A673 (cell line): ENCODE results near the gene MTHFR. TPM values are rescaled to one million over a fixed set of nuclear protein-coding genes. Genes with fewer than 3 reads are reported as not detected.

Source experiments
- BruUV-seq: library from RNA; stranded (reverse); fragments of 400-500 nt; replicated peaks from 2 replicates; lab custom pipeline; 2021; lab: Mats Ljungman, UMichigan
- CTCF ChIA-PET: fragments of 300-600 bp; sonication (Branson Sonifier 250); formaldehyde crosslinking; loops from one replicate; lab custom pipeline; 2022; ENCODE audit warnings: antibody characterized with exemption; lab: Charles Lee
- POLR2A ChIA-PET: fragments of 300-600 bp; sonication (Branson Sonifier 250); formaldehyde crosslinking; loops from one replicate; lab custom pipeline; 2022; ENCODE audit warnings: antibody characterized with exemption; ENCODE audit not compliant: low non-redundant PET; lab: Charles Lee
- DNase-seq: peaks from one replicate; pipeline ENCODE4 v3.0.0-alpha.2; 2015; ENCODE audit warnings: low spot score
- H3K27ac ChIP-seq: fragments of 200-600 bp; sonication (generic); 2 replicates; pipeline ENCODE4 v1.5.1; 2016; ENCODE audit warnings: mixed run types, low read depth, mild to moderate bottlenecking, mixed read lengths, antibody characterized with exemption, low read length; ENCODE audit not compliant: poor library complexity, severe bottlenecking
- H3K27me3 ChIP-seq: fragments of 200-600 bp; sonication (generic); replicated peaks from 2 replicates; pipeline ENCODE4 v1.6.1; 2017; ENCODE audit warnings: mixed run types, low read depth, mild to moderate bottlenecking, mixed read lengths, antibody characterized with exemption, low read length; ENCODE audit not compliant: insufficient read depth, poor library complexity
- H3K36me3 ChIP-seq: fragments of 200-600 bp; sonication (generic); 2 replicates; pipeline ENCODE4 v1.6.1; 2016; ENCODE audit warnings: mixed run types, mild to moderate bottlenecking, mixed read lengths, antibody characterized with exemption, low read length; ENCODE audit not compliant: insufficient read depth, poor library complexity, severe bottlenecking
- H3K4me1 ChIP-seq: fragments of 200-600 bp; sonication (generic); 2 replicates; pipeline ENCODE4 v1.6.1; 2017; ENCODE audit warnings: mixed run types, mild to moderate bottlenecking, mixed read lengths, antibody characterized with exemption, low read length; ENCODE audit not compliant: insufficient read depth, poor library complexity, severe bottlenecking
- H3K4me3 ChIP-seq: fragments of 200-600 bp; sonication (generic); 2 replicates; pipeline ENCODE4 v1.5.1; 2016; ENCODE audit warnings: low read depth, mixed run types, mild to moderate bottlenecking, mixed read lengths, low read length; ENCODE audit not compliant: poor library complexity, severe bottlenecking
- H3K9me3 ChIP-seq: fragments of 200-600 bp; sonication (generic); 2 replicates; pipeline ENCODE4 v1.6.1; 2016; ENCODE audit warnings: mixed run types, low read depth, mild to moderate bottlenecking, mixed read lengths, antibody characterized with exemption, low read length; ENCODE audit not compliant: poor library complexity, severe bottlenecking
- EZH2 ChIP-seq: fragments of 200-600 bp; sonication (generic); IDR thresholded peaks from 2 replicates; pipeline ENCODE4 v1.6.1; 2017; ENCODE audit warnings: borderline replicate concordance, low read depth, mild to moderate bottlenecking, mixed read lengths, antibody characterized with exemption, low read length; ENCODE audit not compliant: poor library complexity, severe bottlenecking
- intact Hi-C: fragments of 100-400 bp; cut with micrococcal nuclease; formaldehyde crosslinking; loops from one replicate; pipeline ENCODE4 v1.10.0; 2022; ENCODE audit not compliant: unreplicated experiment
- total RNA-seq: library from RNA; stranded (reverse); gene quantifications from 2 replicates; pipeline ENCODE4 v1.2.3, GENCODE V29; 2021
- TF ChIP-seq, protein P1 (sequence below): fragments of 300-800, 200-600 bp; sonication (generic); conservative IDR thresholded peaks from 2 replicates; pipeline ENCODE4 v1.5.1; 2017; ENCODE audit warnings: low read depth, mild to moderate bottlenecking, antibody characterized with exemption, low read length, moderate library complexity, mixed read lengths

MTHFR gene
- total RNA-seq, 1 experiment from 2014 or later: 23.3 TPM

DNA sequence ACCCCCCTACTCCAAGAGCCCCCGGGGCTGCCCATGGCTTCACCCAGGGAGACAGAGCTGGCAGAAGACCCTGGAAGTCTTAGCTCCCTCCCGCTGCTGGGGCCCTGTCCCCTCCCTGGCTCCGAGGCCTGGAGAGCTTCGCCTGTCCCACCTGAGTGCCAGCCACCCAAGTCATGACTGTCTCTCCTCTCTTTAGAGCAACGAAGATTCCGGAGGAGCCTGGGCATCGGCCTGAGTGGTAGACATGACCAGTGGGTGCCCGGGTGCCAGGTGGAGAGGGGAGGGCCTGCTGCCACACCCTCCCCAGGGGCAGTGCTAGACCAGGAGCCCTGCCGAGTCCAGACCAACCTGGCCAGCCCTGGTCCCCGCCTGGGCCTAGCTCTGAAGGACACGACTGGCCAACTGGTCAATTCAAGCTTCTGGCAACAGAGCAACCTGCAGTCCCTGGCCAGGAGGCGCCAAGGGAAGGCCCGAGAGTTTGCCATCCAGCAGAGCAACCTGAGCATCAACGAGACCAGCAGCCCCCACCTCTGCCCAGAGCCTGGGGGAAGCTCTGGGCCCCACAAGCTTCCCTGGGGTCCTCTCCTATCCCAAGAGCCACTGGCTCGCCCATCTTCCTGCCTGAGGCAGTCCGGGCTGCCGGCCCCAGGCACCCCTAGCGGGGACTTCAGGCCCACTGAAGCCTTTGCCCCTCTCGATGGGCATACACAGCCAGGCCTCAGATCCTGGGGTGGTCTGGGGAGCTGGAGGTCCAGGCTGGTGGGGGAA is 39.9 kb downstream of the MTHFR start:
- Histone ChIP-seq H3K27me3 (no peaks in the 10 kb centered on the region), H3K4me3 (no peak overlapping the region), H3K4me1 (no peaks in the 10 kb centered on the region), H3K27ac (no peak overlapping the region), H3K9me3 (no peaks in the 10 kb centered on the region), H3K36me3 (no peaks in the 10 kb centered on the region)
- TF ChIP-seq, protein P1, sequence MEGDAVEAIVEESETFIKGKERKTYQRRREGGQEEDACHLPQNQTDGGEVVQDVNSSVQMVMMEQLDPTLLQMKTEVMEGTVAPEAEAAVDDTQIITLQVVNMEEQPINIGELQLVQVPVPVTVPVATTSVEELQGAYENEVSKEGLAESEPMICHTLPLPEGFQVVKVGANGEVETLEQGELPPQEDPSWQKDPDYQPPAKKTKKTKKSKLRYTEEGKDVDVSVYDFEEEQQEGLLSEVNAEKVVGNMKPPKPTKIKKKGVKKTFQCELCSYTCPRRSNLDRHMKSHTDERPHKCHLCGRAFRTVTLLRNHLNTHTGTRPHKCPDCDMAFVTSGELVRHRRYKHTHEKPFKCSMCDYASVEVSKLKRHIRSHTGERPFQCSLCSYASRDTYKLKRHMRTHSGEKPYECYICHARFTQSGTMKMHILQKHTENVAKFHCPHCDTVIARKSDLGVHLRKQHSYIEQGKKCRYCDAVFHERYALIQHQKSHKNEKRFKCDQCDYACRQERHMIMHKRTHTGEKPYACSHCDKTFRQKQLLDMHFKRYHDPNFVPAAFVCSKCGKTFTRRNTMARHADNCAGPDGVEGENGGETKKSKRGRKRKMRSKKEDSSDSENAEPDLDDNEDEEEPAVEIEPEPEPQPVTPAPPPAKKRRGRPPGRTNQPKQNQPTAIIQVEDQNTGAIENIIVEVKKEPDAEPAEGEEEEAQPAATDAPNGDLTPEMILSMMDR: no peak
- no peak for TF ChIP-seq EZH2
- no TSS peak for BruUV-seq
- DNase-seq: no peak
- ChIA-PET CTCF (interaction anchor here (0.5 kb wide), 1 partner anchor 36 kb away, joined by 3 read pairs; no protein-coding TSS in a partner anchor), POLR2A (no interaction called here)
- intact Hi-C loops: no loop called here

DNA sequence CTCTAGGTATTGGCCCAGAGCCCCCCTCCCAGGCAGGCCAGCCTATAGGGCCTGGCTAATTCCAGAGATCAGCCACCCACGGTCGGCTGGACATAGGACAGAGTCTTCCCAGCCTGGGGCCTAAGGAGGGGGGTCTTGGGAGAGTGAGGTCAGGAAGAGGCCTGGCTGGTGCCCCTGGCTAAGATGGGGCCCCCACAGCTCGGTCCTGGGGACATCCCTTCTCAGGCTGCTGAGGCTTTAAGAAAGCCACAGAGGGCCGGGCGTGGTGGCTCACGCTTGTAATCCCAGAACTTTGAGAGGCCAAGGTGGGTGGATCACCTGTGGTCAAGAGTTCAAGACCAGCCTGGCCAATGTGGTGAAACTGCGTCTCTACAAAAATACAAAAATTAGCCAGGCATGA is 41.2 kb downstream of the MTHFR start:
- no peak for DNase-seq
- Histone ChIP-seq H3K4me3 (no peak overlapping the region), H3K9me3 (no peaks in the 10 kb centered on the region), H3K27me3 (no peaks in the 10 kb centered on the region), H3K36me3 (no peaks in the 10 kb centered on the region), H3K27ac (no peak overlapping the region), H3K4me1 (no peaks in the 10 kb centered on the region)
- intact Hi-C loops: no loop called here
- ChIA-PET CTCF (interaction anchor here (0.6 kb wide), 1 partner anchor 210 kb away, joined by 4 read pairs; no protein-coding TSS in a partner anchor), POLR2A (no interaction called here)
- no TSS peak for BruUV-seq
- TF ChIP-seq EZH2: no peak
- TF ChIP-seq, protein P1: no peak

DNA sequence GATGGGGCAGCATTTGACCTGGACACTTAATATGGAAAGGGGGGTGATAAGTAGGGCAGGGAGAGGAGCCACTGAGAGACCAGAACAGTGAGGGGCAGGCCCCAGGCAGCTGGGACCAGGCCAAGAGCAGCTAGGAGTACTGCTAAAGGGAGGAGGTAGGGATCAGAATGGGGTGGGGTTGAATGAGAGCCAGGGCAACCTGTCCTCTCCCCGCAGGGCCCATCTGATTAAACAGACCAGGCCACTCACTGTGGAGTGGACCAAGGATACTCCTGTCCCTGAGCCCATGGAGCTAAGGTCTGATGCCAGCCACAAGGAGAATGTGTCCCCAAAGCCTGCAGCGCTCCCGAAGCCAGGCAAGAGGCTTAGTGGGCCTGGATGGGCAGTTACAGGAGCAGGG is 41.6 kb downstream of the MTHFR start:
- BruUV-seq: no TSS peak
- TF ChIP-seq EZH2: no peak
- TF ChIP-seq, protein P1: no peak
- POLR2A ChIA-PET: no interaction called here
- H3K4me3 ChIP-seq: no peak overlapping the region
- no peaks in the 10 kb centered on the region for H3K9me3 ChIP-seq
- no peaks in the 10 kb centered on the region for H3K36me3 ChIP-seq
- CTCF ChIA-PET: interaction anchor here (0.6 kb wide), 1 partner anchor 210 kb away, joined by 4 read pairs; no protein-coding TSS in a partner anchor
- intact Hi-C loops: no loop called here
- H3K4me1 ChIP-seq: no peaks in the 10 kb centered on the region
- H3K27me3 ChIP-seq: no peaks in the 10 kb centered on the region
- H3K27ac ChIP-seq: no peak overlapping the region
- DNase-seq: no peak
